ENCODE data around the gene DCDC2B.
A peak's percentile ranks its signal among the peaks of the same experiment; 100 is the strongest.

The DCDC2B gene

GRCh38 chr1:32197074-32197473 lies 11.8 kb upstream of the DCDC2B start:
- DNase-seq: no peak

GRCh38 chr1:32197837-32198236 lies 11.1 kb upstream of the DCDC2B start:
- no peak for DNase-seq

DNA sequence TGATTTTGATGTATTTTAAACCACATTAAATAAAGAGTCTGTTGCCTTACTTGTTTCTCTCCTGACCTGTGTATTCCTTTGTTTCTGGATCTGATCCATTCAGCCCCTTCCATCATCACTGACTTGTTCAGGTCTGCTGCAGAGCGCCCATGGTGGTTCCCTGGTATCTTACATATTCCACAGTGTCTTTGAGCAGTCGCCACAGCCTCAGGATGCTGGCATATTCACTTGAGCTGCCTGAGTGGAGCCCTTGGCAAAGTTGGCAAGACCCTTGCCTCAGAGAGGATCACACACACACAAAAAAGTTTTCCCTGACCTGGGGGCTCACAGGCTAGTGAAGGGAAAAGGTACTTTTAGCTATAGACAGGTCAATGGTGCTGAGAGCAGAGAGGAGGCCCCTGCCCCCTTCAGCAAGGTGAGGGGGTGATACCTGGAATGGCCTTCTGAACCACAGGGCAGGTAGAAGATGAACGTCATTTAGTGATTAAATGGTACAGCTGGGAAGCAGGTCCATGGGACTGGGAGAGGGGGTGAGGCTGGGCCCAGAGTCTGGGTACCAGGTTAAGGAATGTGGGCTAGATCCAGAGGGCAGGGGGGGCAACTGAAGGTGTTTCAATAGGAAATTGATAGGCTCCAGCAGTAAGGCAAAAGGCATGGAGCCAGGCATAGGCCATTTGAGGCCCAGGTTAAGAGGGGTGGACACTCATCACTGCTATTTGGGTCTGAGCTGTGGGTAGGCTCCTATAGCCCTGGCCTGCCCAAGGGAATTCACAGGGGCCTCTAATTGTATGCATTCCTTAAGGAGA lies 10.4 kb upstream of the DCDC2B start:
- DNase-seq: no peak

- no peak for DNase-seq
Measured at GRCh38 chr1:32199043-32199716, 9.7 kb upstream of the DCDC2B start.

GRCh38 chr1:32199717-32200072 lies 9.2 kb upstream of the DCDC2B start:
- no peak for DNase-seq

DNA sequence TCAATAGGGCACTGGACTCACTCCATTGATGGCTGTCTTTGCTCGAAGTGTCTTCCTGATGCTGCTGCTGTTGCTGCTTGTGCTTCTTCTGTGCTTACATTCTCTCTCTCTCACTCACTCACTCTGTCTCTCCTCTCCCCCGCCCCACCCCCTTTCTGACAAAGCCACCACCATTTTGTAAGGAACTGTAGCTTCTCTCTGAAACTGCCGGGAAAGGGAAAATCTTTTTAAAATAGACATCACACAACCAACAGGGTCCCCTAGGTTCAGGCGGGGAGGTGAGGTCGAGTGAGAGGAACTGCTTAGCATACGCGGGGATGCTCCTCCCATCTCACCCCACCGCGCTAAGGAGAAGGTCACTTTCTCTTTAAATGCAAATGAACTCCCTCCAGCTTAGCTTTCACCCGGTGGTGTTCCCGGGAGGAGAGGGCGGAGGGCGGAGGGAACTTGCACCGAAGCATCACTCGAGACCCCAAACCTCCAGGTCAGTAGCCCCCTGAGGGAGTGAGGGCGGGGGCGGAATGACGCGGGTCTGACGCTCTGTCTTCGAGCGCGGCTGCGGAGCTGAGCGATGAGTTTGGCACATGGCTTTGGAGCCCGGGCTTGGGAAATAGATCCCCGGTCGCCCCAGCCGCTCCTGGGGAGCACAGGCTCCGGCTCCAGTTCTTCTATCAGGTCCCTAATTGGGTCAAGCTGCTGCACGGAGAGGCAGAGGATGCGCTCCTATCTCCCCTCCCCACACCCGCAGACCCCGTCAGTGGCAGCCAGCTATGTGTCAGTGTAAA lies 8.5 kb upstream of the DCDC2B start, which contains the start of gene CCDC28B:
TSS of gene CCDC28B (plus strand) at position 370 of the 785 bp plus-strand sequence. CDS start 1,341 bp downstream, outside the sequence.
- peak; percentile 51 for DNase-seq

DNA sequence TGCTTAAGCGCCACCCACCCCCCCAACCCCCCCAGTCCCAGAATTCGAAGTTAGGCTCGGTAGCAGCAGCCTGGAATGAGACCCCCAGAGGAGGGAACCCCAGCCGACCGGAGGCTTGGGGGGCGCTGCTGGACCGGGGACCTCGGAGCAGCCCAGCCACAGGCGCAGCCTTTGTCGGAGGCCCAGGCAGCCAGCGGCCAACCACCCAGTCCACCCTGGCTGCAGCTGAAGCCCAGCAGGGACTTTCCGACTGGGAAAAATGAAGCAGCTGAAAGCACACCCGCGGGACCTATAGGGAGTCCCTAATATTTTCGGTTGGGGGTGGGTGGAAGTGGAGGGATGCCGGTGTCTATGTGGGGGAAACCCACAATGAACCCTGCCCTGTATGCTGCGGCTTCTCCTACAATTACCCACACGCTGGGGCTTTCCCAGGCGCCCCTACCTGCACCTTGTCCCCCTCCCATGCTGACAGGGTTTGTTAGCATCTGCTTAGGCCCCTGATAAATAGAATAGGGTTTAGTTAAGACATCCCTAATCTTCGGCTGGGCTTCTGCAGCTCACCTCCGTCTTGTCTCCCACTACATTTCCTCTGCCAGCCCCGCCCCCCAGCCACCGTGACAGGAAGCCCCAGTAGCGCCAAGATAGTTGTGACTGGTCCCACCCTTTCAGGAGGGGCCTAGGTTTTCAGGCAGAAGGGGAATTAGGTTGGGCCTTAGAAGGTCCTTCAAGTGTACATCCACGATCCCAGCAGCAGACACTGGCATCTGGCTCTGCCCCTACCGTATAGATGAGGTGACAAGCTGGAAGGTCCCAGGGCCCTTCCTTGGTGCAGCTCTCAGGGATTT lies 7.7 kb upstream of the DCDC2B start:
- peak; percentile 71 for DNase-seq

DNA sequence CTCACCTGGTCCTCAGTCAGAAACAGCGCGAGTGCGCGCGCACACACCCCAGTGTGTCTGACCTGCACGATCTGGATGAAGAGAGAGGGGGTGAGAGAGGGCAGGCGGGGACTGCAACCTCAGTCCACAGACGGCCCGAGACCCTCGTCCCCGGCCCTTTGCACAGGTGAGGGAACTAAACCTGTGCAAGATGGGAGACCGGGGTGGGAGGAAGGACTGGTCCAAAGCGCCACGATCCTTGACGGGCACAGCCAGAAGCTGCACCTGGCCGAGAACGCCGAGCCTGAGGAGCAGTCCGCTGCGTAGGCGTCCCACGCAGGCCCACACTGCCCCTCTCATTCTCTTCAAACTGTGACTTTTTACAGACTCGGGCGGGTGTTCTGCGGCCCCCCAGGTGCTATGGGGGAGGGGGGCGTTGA lies 3.9 kb upstream of the DCDC2B start:
- no peak for DNase-seq

GRCh38 chr1:32205401-32206370 lies 3.2 kb upstream of the DCDC2B start, which contains the start of gene IQCC:
IQCC (plus strand) TSS chr1:32205671; CDS start chr1:32205682, 11 bp downstream.
- DNase-seq: peak; percentile 81

DNA sequence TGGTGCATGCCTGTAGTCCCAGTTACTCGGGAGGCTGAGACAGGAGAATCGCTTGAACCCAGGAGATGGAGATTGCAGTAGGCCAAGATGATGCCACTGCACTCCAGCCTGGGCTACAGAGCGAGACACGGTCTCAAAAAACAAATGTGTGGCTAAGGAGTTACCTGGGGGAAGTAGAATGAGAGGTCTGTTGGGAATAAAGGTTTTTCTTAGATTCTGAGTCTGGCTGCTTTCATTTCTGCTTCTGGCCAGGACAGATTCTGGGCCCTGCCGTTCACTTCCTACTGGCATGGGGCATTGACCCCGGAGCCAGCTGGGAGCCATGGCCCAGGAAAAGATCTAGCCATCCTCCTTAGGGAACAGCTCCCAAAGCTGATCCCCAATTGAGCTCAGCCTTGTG lies 420 bp upstream of the DCDC2B start:
- DNase-seq: no peak

DNA sequence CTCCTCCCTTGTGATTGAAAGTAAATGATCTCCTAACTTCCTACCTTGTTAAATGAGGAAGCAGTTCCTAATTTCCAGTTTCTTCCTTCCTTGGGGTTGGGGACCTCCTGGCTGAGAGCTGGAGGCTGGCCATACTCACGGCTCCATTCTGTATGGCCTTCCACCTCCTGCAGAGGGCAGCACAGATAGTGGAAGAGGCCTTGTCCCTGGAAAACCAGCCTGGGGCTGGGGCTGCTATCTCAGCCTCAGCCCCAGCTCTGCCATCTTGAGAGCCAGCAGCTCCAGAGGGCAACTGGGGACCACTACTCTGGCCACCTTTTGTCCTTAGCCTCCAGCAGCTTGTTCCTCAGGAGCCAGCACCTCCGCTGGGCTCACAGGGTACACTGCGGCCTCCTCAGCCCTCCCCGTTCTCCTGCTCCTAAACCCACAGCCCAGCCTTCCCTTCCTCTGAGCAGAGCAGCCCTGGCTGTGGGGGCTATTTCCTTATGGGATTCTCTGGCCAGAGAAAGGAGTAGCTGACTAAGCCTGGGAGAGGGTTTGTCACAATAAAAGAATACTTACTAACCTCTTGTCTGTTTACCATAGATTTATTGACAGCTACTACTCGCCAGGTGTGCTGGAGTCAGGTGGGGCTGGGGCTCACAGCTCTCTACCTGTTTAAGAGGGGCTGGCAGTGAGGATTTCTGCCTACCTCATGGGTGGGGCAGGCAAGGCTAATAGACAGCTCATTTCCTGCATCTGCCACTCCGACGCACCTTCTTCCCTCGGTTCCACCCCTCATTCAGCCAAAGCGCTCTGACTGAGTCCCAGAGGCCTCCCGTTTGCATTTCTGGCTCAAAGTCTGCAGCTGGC lies 7.0 kb downstream of the DCDC2B start:
- peak; percentile 31 for DNase-seq

DNA sequence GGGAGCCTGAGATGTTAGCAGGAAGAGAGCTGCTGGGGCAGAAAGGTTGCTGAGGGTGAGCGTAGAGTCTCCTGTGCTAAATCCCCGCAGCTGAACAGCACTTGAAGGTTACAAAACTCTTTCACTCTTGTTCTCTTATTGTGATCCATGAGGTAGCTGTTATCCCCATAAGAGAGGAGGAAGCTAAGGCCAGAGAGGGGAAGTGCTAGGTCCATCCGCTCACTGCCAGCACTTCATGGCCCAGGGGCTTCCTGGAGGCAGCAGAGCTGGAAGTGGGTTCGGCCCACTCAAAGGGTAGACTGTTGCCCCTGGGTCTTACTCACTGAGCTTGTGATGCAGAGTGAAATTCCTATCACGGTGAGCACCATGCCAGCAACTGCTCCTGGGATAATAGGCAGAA lies 7.7 kb downstream of the DCDC2B start:
- DNase-seq: no peak

GRCh38 chr1:32219022-32219421 lies 10.1 kb downstream of the DCDC2B start:
- no peak for DNase-seq

DNA sequence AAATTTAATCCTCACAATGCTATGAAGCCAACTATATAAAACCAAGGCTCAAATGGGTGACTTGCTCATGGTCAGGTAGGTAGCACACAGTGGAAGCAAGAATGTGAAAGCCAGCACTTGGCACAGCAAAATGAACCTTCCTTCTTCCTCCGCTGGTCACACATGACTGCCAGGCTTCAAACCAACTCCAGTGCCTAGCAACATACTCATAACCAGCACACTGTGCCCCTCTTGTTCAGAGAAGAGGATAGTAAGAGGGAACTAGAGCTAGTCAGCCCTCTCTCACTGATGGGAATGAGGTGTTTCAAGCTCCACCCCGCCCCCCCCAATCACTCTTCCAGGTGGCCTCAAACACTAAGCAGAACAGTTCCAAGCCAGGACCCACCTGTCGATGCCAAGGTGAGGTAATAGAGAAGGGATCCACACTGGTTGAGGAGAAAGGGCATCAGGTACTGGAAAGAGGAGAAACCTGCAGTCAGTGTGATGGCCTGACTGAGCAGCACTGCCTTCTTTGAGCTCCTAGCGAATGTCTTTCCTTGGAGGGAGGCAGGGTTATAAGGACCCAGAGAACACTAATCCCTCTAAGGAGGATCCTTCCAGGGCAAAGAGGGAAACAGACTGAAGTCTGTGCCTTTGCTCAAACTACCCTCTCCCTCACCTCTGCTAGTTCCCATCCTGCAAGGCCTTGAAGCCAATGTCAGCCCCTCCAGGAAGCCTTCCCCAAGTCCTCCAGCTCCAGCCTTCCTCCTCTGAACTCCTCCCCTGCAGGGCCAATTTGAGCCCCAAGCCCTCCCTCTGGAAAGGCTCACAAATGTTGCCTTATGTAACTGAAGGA lies 12.1 kb downstream of the DCDC2B start:
- no peak for DNase-seq

- no peak for DNase-seq
Measured at GRCh38 chr1:32221581-32221979, 12.7 kb downstream of the DCDC2B start.

GRCh38 chr1:32221980-32222755 lies 13.3 kb downstream of the DCDC2B start, which contains the start of the genes EIF3I and TMEM234:
EIF3I (plus strand) TSS chr1:32222407; CDS start chr1:32222442, 35 bp downstream.
TMEM234 (minus strand) TSS chr1:32222353; CDS start chr1:32222322, 31 bp downstream.
- DNase-seq: peak; percentile 81

DNA sequence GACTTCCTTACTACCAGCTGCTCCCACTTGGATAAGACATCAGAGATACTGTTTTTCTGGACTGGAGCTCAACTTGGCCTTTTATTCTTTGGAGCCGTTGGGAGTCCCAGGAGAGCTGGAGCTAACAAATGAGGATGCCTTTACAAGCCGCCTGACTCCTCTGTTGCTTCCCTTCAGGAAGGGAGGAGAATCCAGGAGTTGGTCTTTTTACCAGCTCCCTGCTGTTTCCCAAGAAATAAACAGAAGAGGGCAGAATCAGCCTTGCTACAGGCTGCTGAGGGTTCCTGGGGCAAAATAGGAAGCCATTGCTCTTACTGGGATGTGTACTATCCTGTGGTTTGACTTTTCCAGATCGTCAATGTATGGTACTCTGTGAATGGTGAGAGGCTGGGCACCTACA lies 14.8 kb downstream of the DCDC2B start:
- no peak for DNase-seq

GRCh38 chr1:32224285-32224684 lies 15.4 kb downstream of the DCDC2B start:
- DNase-seq: no peak

Data from effector CD8-positive, alpha-beta T cell (primary cell).